ENCODE measurements around the gene SPATS2. TPM values are rescaled to one million over a fixed set of nuclear protein-coding genes. Genes with fewer than 3 reads are reported as not detected.

The SPATS2 gene
- total RNA-seq (2022; extraction: Qiagen RNA extraction) = 26.6 to 33.4 TPM (median 31.5 TPM) in 5 replicates

DNA sequence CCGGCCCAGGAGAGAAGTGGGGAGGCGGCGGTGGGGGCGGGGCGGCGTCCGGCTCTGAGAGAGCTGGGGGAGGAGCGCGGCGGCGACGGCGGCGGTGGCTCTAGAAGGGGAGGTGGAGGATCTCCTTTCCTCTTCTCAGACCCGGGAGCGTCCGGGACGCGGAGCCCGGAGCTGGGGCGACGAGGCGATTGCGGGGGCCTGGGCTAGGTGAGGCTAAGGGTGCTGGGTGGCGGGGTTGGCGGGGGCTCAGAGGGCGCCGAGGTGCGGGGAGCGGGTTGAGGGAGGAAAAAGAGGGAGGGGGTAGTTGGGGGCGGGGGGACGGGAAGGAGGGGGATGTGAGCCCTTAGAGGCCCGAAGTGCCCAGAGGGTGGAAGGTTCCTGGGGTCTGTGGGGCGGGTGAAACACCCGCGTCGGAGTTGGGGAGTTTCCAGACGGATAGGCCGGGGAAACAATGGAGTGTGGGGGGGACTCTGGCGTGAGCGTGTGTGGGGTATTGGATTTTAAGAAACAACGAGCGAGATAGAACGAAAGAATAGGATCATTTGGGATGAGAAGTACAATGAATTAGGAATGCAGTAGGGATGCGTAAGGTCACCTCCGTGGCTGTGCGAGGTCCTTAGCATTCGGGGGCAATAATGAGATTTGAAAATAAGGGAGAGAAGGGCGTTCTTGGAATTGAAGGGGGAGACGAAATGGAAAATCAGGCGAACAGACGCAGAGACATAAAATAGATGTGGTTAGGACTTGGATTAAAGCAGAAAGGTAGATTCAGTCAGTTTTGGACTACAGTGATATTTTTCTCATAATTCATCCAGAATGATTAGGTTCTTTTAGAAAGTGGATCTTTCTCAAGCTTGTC lies at the start of gene SPATS2:
Gene SPATS2 (plus strand): TSS at position 82 of the 859 bp plus-strand sequence. CDS start 93,551 bp downstream, outside the sequence.

DNA sequence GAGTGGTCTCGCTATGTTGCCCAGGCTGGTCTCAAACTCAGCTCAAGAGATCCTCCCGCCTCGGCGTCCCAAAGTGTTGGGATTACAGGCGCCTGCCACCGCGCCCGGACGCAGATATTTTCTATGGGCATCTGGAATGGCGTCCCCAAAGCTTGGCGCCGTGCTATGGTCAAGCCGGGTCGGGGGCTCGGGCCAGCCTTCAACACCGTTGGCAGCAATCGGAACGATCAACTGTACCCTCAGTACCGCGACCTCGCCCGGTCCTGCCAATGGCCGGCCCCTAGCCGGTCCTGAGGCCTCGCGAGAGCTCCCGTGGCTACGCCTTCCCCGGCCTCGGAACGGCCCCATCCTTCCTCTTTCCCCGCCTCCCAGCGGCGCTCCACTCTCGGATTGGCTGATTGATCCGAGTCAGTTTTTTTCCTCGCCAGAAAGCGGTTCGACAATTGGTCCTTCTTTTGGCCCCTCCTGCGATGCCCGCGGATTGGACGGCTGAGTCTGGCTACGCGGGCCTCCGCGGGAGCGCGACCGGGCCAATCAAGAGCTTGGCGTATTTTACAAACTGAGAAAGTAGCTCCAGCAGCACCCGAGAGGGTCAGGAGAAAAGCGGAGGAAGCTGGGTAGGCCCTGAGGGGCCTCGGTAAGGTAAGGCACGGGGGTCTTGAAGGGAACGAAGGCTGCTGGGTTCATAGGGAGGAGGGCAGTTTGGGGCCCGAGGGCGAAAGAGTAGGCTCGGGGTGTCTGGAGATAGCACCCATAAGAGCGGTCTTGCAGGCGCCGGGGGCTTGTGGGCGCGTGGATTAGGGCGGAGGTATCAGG lies 44.3 kb upstream of the SPATS2 start, which contains the start of gene TROAP:
Gene TROAP (plus strand): TSS at position 548 of the 816 bp plus-strand sequence. CDS start 354 bp downstream, outside the sequence.

DNA sequence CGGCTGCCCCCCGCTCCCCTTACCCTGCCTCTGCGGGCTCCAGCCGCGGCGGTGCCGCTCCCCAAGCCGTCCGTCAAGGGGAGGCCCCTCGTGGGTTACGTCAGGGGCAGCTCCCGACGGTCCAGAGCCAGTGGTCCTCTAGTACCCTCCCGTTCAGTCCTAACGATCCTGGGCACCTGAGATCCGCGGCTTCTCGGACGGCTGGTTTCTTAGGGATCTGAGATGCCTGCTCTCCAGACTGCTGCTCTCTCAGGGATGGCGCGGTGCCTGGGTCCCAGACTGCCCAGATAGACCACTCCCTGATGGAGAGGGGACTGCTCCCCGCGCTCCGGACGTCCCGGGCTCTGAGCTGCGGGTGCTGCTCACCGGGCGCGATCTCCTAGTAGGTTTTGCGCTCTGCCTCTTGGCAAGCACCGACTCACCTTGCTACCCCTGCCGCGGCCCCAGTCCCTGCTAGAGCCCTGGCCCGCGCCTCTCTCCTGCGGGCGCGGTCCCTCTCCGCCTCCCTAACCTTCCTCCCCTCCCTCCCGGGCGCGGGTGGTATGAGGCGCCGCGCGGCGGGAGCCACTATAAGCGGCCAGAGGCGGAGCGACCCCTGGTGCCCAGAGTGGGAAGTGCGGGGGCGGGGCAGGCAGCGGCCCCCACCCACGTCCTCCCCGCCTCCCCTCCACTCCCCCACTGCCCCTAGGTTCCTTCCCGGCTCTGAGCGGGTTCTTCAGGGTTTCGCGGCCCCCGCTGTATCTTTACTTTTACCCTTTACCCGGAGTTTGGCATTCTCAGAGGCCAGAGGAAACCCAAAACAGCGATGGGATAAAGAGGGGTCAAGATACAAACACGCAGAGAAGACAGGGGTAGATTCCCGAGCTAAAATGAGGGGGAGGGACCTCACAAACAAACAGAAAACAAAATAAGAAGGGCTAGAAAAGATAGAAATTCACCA lies 30.3 kb upstream of the SPATS2 start, which contains the start of gene C1QL4:
Gene C1QL4 (minus strand): TSS at position 544 of the 940 bp plus-strand sequence. CDS start 711 bp downstream, outside the sequence.

DNA sequence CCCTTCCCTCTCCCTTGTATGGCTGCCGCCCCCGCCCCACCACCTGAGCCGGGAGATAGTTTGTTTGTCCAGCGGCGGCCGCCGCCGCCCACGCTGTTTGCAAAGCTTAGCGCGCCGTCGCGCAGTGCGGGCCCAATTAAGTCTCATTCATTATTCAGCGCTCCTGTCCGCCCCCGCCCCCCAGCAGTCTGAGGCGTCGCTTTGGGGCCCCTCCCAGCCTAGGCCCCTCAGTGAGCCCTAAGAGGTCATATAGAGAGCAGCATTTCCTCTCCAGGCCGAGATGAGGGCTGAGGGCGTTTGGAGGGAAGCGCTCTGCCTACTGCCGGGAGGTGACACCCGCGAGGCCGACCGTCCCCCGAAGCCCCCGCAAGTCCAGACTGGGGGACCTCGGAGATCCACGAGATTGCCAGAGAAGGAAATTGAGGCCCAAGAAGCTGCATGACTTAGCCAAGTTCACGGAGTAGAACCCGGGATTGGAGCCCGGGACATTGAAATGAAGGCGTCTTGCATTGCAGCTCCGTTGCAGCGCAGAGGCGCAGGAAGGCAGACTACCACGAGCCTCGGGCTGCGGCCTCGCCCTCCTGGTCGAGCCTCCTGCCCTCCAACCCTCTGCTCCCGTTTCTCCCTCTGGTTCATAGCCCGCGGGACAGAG lies 20.5 kb upstream of the SPATS2 start, which contains the start of gene DNAJC22:
Gene DNAJC22 (plus strand): TSS at position 230 of the 652 bp plus-strand sequence. CDS start 1,985 bp downstream, outside the sequence.

DNA sequence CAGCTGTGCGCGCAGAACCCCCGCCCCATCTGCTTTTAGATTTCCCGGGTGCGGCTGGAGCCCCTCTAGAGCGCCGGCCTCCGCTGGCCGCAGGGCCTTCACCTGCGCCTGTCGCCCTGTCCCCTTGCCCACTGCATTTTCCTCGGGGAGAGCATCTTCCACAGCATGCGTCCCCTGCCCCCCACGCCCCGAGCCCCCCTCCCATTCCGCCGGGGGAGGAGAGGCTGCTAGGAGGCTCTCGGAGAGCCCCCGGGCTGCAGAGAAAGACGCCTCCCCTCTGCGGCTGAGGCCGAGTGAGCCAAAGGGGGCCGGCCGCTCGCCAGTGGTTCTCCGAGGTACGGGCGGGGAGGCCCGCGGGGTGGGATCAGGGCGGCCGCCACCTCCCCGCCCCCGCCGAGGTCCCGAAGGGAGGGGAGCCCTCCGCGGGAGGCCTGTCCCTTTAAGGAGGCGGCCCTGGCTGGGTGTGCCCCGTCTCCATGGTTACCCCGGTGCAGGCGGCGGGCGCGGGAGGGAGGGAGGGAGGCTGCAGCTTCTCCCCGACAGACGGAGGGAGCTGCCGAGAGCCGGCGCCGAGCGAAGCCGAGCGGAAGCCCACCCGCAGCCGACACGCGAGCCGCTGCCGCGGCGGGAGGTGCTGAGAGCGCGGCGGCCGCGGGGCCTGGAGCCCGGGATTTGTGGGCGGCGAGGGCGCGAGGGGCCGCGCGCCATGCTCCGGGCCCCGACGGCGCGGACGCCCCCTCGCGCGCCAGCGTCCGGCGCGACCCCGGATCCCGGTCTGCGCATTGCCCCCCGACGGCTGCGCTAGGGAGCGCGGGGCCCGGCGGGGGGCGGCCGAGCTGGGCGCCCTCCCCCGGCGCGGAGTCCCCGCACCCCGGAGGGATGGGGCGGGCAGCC lies 171.5 kb downstream of the SPATS2 start, which contains the start of gene KCNH3:
Gene KCNH3 (plus strand): TSS at position 521 of the 894 bp plus-strand sequence. CDS start 387 bp downstream, outside the sequence.

DNA sequence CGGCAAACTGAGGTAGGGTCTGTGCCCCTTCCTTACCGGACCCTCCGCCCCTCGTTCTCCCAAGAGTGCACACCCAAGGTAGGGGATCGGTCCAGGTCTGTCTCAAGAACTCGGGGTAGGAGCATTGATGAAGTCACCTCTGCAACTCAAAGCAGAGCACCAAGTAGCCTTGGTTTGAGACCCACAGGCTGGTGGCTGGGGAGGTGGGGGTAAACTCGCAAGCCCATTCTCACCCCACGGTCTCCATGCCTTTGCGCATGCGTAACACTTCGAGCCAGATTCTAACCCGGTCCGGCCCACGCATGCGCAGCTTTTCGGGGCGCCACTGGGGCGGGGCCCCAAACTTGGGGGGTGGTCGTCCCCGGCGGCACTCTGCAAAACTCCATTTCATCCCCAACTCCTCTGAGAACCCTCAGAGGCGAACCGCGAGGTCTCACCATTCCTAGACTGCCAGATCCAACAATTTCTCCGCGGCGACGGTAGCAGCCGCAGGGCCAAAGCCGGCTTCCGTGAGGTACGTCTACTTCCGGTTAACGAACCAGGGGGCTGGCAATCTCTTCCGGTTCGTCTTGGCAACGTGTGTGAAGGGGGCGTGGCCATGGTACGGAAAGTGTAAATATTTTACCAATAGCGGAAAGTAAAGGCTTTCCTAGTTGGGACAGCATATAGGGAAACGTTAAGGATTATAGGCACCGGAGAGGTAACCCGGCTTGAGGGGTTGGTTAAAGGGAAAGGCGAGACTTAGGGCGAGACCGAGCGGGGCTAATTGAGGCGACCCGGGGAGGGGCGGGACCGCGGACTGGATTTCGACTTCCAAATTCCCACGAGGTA lies 200.6 kb downstream of the SPATS2 start, which contains the start of gene MCRS1:
Gene MCRS1 (minus strand): TSS at position 532 of the 831 bp plus-strand sequence. CDS start 1,411 bp downstream, outside the sequence.

Other genes with a start within 250 kb of the SPATS2 start
- 2,254 to 2,528 TPM (median 2,445 TPM) in 5 replicates for gene TUBA1B, start 236.1 kb upstream of the SPATS2 start, total RNA-seq (2022; extraction: Qiagen RNA extraction)
- 172 to 224 TPM (median 204 TPM) in 5 replicates for gene TUBA1A, start 178.4 kb upstream of the SPATS2 start, total RNA-seq (2022; extraction: Qiagen RNA extraction)
- gene TUBA1C, start 102.4 kb upstream of the SPATS2 start, total RNA-seq (2022; extraction: Qiagen RNA extraction) = 1,750 to 2,087 TPM (median 1,799 TPM) in 5 replicates
- gene PRPH, start 72.3 kb upstream of the SPATS2 start, total RNA-seq (2022; extraction: Qiagen RNA extraction) = 0.97 to 1.8 TPM (median 1.5 TPM) in 5 replicates
- gene TROAP, start 44.2 kb upstream of the SPATS2 start, total RNA-seq (2022; extraction: Qiagen RNA extraction) = 75.6 to 99.1 TPM (median 87.2 TPM) in 5 replicates
- gene C1QL4, start 30.3 kb upstream of the SPATS2 start, total RNA-seq (2022; extraction: Qiagen RNA extraction) = 3.9 to 6.6 TPM (median 5.7 TPM) in 5 replicates
- 18.1 to 23.3 TPM (median 19.4 TPM) in 5 replicates for gene DNAJC22, start 20.6 kb upstream of the SPATS2 start, total RNA-seq (2022; extraction: Qiagen RNA extraction)
- gene KCNH3, start 171.6 kb downstream of the SPATS2 start, total RNA-seq (2022; extraction: Qiagen RNA extraction) = 1.8 to 2.9 TPM (median 2.8 TPM) in 5 replicates
- gene MCRS1, start 200.7 kb downstream of the SPATS2 start, total RNA-seq (2022; extraction: Qiagen RNA extraction) = 60.1 to 70.8 TPM (median 68.3 TPM) in 5 replicates
- 0.08 to 0.16 TPM (median 0.12 TPM) in 5 replicates for gene FAM186B, start 238.2 kb downstream of the SPATS2 start, total RNA-seq (2022; extraction: Qiagen RNA extraction)

Data from A549 treated with CORT108297 at 1 μM for 4 hours (cell line).